OCI-LY3 (cell line): ENCODE results near the gene TRIP11.

ENCODE experiments used
- EZH2phosphoT487 ChIP-seq: fragments of 200-600 bp; shearing (Covaris generic); IDR thresholded peaks from 2 replicates; pipeline ENCODE4 v1.6.1; 2018; ENCODE audit warnings: antibody characterized with exemption, mixed run types, low read depth
- TF ChIP-seq, protein P1 (sequence below): fragments of 200-600, 300-600 bp; sonication (generic); IDR thresholded peaks from 2 replicates; pipeline ENCODE4 v1.5.1; 2014; ENCODE audit warnings: antibody characterized with exemption, low read length, low read depth

DNA sequence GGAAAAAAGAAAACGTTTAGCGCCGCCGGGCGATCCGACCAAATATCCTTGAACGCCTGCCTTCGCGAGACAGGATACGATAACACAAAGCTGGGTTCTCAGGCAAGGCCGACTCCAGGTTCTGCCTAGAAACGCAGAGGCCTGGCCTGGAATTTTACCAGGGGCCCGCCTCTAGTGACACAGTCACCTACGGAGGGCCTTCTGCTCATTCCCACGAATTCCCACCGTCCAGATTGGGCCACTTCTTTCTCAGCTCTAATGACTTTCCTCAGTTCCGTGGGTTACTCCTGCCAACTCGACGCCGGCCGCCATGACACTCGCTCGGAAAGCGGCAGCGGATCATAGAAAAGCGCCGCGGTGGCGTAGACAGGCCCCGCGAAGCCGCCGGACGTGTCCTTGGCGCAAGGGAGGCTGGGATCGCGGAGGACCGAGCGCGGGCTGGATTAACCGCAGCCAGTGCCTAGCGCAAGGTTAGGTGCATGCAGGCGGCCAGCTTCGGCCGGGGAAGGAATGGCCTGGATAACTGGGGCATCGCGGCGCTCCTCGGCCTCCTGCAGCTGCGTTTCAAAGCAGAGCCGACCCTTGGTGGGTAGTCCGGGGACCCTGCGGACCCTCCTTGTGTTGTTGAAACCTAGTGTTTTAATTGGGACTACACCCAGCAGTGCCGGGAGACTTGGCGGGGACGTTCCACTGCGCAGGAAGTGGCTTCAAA is at the start of gene TRIP11:
- TF ChIP-seq, protein P1, sequence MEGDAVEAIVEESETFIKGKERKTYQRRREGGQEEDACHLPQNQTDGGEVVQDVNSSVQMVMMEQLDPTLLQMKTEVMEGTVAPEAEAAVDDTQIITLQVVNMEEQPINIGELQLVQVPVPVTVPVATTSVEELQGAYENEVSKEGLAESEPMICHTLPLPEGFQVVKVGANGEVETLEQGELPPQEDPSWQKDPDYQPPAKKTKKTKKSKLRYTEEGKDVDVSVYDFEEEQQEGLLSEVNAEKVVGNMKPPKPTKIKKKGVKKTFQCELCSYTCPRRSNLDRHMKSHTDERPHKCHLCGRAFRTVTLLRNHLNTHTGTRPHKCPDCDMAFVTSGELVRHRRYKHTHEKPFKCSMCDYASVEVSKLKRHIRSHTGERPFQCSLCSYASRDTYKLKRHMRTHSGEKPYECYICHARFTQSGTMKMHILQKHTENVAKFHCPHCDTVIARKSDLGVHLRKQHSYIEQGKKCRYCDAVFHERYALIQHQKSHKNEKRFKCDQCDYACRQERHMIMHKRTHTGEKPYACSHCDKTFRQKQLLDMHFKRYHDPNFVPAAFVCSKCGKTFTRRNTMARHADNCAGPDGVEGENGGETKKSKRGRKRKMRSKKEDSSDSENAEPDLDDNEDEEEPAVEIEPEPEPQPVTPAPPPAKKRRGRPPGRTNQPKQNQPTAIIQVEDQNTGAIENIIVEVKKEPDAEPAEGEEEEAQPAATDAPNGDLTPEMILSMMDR: no peak
- no peak for TF ChIP-seq EZH2phosphoT487
